Activated CD8-positive, alpha-beta T cell treated with anti-CD3 and anti-CD28 coated beads, Interleukin-2, amount 10 ng/mL, durations not matched to agents 7 days and 5 days (primary cell): ENCODE data around the gene HLA-DRB1. TPM values are rescaled to one million over a fixed set of nuclear protein-coding genes. Genes with fewer than 3 reads are reported as not detected.

Experiments
- ATAC-seq: fragments of 150-1000 bp; cut with Tn5 transposase; one replicate; pipeline ENCODE4 v1.10.0; 2021; ENCODE audit warnings: moderate library complexity
- CTCF ChIA-PET: fragments of 350-600 bp; sonication (Branson Sonifier 250); formaldehyde crosslinking; loops from one replicate; lab custom pipeline; 2021; ENCODE audit warnings: antibody characterized with exemption; lab: Charles Lee
- POLR2A ChIA-PET: fragments of 350-600 bp; sonication (Branson Sonifier 250); formaldehyde crosslinking; loops from one replicate; lab custom pipeline; 2021; ENCODE audit warnings: antibody characterized with exemption; lab: Charles Lee
- DNase-seq: peaks from one replicate; pipeline ENCODE4 v3.0.0-alpha.2; 2020
- H3K27ac Mint-ChIP-seq: one replicate; pipeline ENCODE4 v1.8.0; 2021; ENCODE audit warnings: mild to moderate bottlenecking, mixed read lengths
- H3K27me3 Mint-ChIP-seq: one replicate; pipeline ENCODE4 v1.8.0; 2021; ENCODE audit warnings: low read depth, mixed read lengths
- H3K36me3 Mint-ChIP-seq: one replicate; pipeline ENCODE4 v1.8.0; 2021; ENCODE audit warnings: low read depth, mixed read lengths
- H3K4me1 Mint-ChIP-seq: one replicate; pipeline ENCODE4 v1.8.0; 2021; ENCODE audit warnings: low read depth, mixed read lengths
- H3K4me3 Mint-ChIP-seq: one replicate; pipeline ENCODE4 v1.8.0; 2021; ENCODE audit warnings: mild to moderate bottlenecking, mixed read lengths
- H3K9me3 Mint-ChIP-seq: one replicate; pipeline ENCODE4 v1.8.0; 2022; ENCODE audit warnings: mixed read lengths; ENCODE audit not compliant: insufficient read depth
- total RNA-seq, 2 experiments: library from RNA; stranded (reverse); gene quantifications; one replicate each; pipeline ENCODE4 v1.2.3, GENCODE V29; 2021

The HLA-DRB1 gene
- total RNA-seq, 2 experiments from 2014 or later, result 46.0 to 50.7 TPM

DNA sequence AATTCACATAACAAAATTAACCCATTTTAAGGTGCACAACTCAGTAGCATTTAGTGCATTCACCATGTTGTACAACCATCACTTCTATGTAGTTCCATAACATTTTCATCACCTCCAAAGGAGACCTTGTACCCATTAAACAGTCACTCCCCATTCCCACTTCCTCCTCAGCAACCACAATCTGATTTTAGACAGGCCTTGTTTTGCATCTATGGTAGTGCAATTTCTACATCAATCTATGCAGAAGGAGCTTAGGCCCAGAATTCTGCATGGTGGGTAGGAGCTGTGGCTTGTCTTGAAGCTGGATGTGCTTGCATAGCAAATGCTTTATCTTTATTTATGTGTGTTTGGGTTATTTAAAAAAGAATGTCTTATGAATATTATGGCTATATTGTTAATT, 34.0 kb upstream of the HLA-DRB1 start:
- peak; percentile 37 for DNase-seq
- H3K27me3 Mint-ChIP-seq, result no peaks in the 10 kb centered on the region
- peaks cover 4% of the 10 kb centered on the region for H3K9me3 Mint-ChIP-seq
- peak; percentile 28 for ATAC-seq
- H3K4me3 Mint-ChIP-seq, result peak overlapping the region; percentile 47
- peaks cover 53% of the 10 kb centered on the region for H3K4me1 Mint-ChIP-seq
- peak overlapping the region; percentile 98 for H3K27ac Mint-ChIP-seq
- CTCF ChIA-PET, result interaction anchor here (0.7 to 2.7 kb wide), 8 partner anchors 9 to 244 kb away, joined by 3 to 24 read pairs (median 6); no protein-coding TSS in a partner anchor
- POLR2A ChIA-PET, result interaction anchor here (0.8 to 1.1 kb wide), 3 partner anchors 11 to 348 kb away, joined by 3 to 7 read pairs (median 3); no protein-coding TSS in a partner anchor
- H3K36me3 Mint-ChIP-seq, result peaks cover 15% of the 10 kb centered on the region

- ATAC-seq (peak; percentile 80), DNase-seq (peak; percentile 63)
- H3K27ac Mint-ChIP-seq, result peak overlapping the region; percentile 98
- peak overlapping the region; percentile 64 for H3K4me3 Mint-ChIP-seq
- peaks cover 11% of the 10 kb centered on the region for H3K9me3 Mint-ChIP-seq
- H3K36me3 Mint-ChIP-seq, result peaks cover 18% of the 10 kb centered on the region
- peaks cover 50% of the 10 kb centered on the region for H3K4me1 Mint-ChIP-seq
- CTCF ChIA-PET, result interaction anchor here (0.5 to 2.7 kb wide), 19 partner anchors 9 to 245 kb away, joined by 3 to 24 read pairs (median 5); partner anchors contain the start of gene HLA-DQB1
- no peaks in the 10 kb centered on the region for H3K27me3 Mint-ChIP-seq
- POLR2A ChIA-PET, result interaction anchor here (0.7 to 1.1 kb wide), 4 partner anchors 13 to 349 kb away, joined by 3 to 7 read pairs (median 4); partner anchors contain the start of gene TAP2
These were observed 33.1 kb upstream of the HLA-DRB1 start for GRCh38 chr6:32622545-32623401.

GRCh38 chr6:32621372-32621771, 31.7 kb upstream of the HLA-DRB1 start:
- ATAC-seq, result no peak
- Mint-ChIP-seq H3K36me3 (peaks cover 21% of the 10 kb centered on the region), H3K27me3 (no peaks in the 10 kb centered on the region), H3K4me1 (peaks cover 46% of the 10 kb centered on the region), H3K9me3 (peaks cover 15% of the 10 kb centered on the region), H3K27ac (no peak overlapping the region), H3K4me3 (no peak overlapping the region)
- ChIA-PET POLR2A (no interaction called here), CTCF (interaction anchor here (1.0 to 2.7 kb wide), 9 partner anchors 11 to 247 kb away, joined by 3 to 24 read pairs (median 6); partner anchors contain the start of gene HLA-DQB1)
- no peak for DNase-seq

DNA sequence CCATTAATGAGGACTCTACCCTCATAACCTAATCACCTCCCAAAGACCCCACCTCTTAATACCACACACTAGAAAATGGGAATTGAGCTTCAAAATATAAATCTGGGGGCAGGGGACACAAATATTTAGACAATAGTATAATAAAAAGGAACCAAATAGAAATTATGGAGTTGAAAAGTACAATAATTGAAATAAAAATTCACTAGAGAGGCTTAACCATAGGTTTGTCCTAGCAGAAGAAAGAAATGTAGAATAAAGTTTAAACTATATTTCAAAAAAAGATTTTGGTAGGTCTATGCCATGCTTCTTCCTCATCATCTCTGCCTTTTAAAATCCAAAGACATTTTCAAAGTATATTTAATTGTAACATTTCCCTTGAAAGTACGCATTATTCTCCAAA, 28.1 kb upstream of the HLA-DRB1 start:
- Mint-ChIP-seq H3K4me1 (peaks cover 25% of the 10 kb centered on the region), H3K27ac (no peak overlapping the region), H3K9me3 (peaks cover 20% of the 10 kb centered on the region), H3K27me3 (peaks cover 3% of the 10 kb centered on the region), H3K4me3 (no peak overlapping the region), H3K36me3 (peaks cover 22% of the 10 kb centered on the region)
- no peak for DNase-seq
- no peak for ATAC-seq
- CTCF ChIA-PET, result no interaction called here
- POLR2A ChIA-PET, result no interaction called here

GRCh38 chr6:32615885-32616532, 26.4 kb upstream of the HLA-DRB1 start:
- Mint-ChIP-seq H3K36me3 (peaks cover 18% of the 10 kb centered on the region), H3K27me3 (peaks cover 10% of the 10 kb centered on the region), H3K9me3 (peaks cover 20% of the 10 kb centered on the region), H3K4me3 (no peak overlapping the region), H3K27ac (no peak overlapping the region), H3K4me1 (peaks cover 10% of the 10 kb centered on the region)
- POLR2A ChIA-PET, result no interaction called here
- CTCF ChIA-PET, result interaction anchor here (1.2 kb wide), 1 partner anchor 203 kb away, joined by 3 read pairs; no protein-coding TSS in a partner anchor
- DNase-seq (no peak), ATAC-seq (no peak)

DNA sequence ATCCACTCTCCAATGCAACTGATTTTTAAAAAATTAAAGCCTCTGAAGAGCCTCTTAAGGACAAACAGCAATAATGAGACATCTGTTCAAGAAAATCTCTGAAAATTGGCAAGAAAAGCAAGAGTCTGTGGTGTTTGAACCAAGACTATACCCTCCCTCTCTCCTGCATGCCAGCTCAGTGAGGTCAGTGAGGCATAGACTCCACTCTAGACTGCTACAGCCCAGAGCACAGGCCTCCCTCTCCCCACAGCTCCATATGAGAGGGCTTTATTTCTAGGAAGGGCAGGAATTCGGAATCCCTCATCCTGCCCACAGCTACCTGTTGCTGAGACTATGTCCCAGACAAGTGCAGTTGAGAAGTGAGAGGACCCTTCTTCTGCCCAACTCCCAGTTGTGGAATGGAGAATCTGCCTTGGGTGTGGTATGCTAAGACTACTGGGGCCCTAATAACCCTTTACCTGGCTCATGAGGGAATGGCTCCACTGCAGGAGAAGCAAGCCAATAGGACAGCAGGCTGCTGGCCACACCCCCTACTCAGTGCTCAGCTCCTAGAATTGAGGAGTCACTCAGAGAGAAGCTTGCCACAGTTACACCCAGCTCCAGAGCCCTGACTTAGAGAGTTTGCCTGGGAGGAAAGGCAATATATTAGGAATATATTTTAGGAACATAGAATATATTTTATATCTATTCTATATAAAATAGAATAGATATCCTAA, 24.9 kb upstream of the HLA-DRB1 start:
- POLR2A ChIA-PET, result no interaction called here
- Mint-ChIP-seq H3K27ac (no peak overlapping the region), H3K36me3 (peaks cover 14% of the 10 kb centered on the region), H3K4me3 (no peak overlapping the region), H3K4me1 (peaks cover 6% of the 10 kb centered on the region), H3K9me3 (peaks cover 20% of the 10 kb centered on the region), H3K27me3 (peaks cover 10% of the 10 kb centered on the region)
- ATAC-seq (no peak), DNase-seq (no peak)
- CTCF ChIA-PET, result interaction anchor here (0.9 to 1.2 kb wide), 2 partner anchors 9 to 201 kb away, joined by 3 read pairs; no protein-coding TSS in a partner anchor

- H3K36me3 Mint-ChIP-seq, result peaks cover 11% of the 10 kb centered on the region
- ATAC-seq (no peak), DNase-seq (no peak)
- H3K4me3 Mint-ChIP-seq, result no peak overlapping the region
- ChIA-PET POLR2A (no interaction called here), CTCF (interaction anchor here (0.9 to 1.0 kb wide), 2 partner anchors 10 to 87 kb away, joined by 3 read pairs; no protein-coding TSS in a partner anchor)
- H3K4me1 Mint-ChIP-seq, result peaks cover 6% of the 10 kb centered on the region
- H3K27ac Mint-ChIP-seq, result no peak overlapping the region
- peaks cover 10% of the 10 kb centered on the region for H3K27me3 Mint-ChIP-seq
- H3K9me3 Mint-ChIP-seq, result peaks cover 16% of the 10 kb centered on the region
These were observed 23.8 kb upstream of the HLA-DRB1 start for GRCh38 chr6:32613475-32613874.

DNA sequence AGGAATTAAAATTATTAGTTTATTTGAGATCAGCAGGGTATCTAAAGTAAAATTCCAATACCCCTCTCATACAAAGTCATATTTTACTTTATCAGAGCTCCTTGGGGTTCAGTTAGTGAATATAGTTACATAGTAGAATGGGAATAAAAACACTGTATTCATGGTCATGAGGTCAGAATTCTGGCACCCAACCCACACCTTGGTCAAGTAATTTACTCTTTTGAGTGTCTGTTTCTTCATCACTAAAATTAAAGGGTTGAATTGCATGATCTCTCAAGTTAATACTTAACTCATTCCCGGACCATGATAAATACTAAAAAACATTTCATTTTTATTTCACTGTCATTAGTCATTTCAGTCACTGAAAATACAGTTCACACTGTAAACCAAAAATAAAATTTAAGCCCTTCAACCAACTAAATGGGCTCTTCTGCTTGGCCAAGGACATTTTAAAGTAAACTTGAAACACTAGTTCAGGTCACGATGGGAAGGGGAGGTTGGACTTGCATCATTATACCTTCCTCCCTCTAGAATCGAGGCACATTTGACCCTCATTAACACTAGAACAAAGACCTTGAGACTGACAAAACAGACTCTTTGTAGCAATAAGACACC, 21.1 kb upstream of the HLA-DRB1 start:
- Mint-ChIP-seq H3K4me1 (peaks cover 1% of the 10 kb centered on the region), H3K27me3 (peaks cover 20% of the 10 kb centered on the region), H3K36me3 (peaks cover 4% of the 10 kb centered on the region), H3K9me3 (peaks cover 5% of the 10 kb centered on the region), H3K27ac (no peak overlapping the region), H3K4me3 (no peak overlapping the region)
- ATAC-seq (no peak), DNase-seq (no peak)
- ChIA-PET POLR2A (no interaction called here), CTCF (no interaction called here)

DNA sequence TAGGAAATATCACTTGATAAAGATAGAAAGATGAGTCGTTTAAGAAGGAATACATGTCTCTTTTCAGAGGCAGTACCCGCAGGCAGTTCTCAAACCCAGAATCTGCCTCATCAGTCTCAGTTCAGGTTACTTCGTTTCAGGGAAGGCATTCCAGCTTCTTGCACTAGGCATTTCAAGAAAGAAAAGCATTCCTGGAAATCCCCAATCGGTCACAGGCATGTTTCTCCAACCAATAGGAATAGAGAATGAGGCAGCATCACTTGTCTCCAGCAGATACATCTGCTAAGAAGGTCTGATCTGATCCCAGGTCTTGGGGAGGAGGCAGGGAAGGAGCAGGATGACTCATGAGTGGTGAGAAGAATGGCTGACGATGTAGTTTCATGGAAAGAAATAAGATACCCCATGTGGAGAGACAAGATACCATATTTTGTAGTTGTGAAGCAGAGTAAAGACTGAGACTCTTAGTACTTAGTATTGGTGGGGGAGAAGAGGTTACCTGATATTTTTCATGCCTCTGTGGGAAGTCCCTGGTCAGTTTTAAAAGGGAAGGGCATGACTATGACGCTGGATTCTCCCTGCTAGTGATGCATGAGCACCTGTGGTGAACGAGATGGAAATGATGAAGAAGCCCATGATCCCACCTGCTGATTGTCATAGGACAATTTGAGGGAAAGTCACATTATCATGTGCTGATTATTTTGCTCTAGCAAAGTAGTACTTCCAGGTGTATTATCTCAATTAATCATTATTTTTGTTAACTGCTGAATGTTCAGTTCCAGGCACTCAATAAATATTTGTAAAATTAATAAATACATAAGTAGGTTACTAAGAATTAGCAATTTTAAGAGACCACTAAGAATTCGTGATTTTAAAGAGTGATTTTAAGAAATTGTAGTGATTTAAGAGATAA, 20.3 kb upstream of the HLA-DRB1 start:
- no peak overlapping the region for H3K4me3 Mint-ChIP-seq
- peaks cover 20% of the 10 kb centered on the region for H3K27me3 Mint-ChIP-seq
- H3K9me3 Mint-ChIP-seq, result no peaks in the 10 kb centered on the region
- H3K4me1 Mint-ChIP-seq, result no peaks in the 10 kb centered on the region
- peak; percentile 99 for ATAC-seq
- H3K36me3 Mint-ChIP-seq, result no peaks in the 10 kb centered on the region
- peak; percentile 64 for DNase-seq
- no peak overlapping the region for H3K27ac Mint-ChIP-seq
- ChIA-PET CTCF (interaction anchor here (1.0 to 1.8 kb wide), 4 partner anchors 12 to 90 kb away, joined by 3 to 5 read pairs (median 4); no protein-coding TSS in a partner anchor), POLR2A (interaction anchor here (0.6 to 0.8 kb wide), 3 partner anchors 12 to 874 kb away, joined by 3 to 4 read pairs (median 3); partner anchors contain the start of gene CLIC1)

DNA sequence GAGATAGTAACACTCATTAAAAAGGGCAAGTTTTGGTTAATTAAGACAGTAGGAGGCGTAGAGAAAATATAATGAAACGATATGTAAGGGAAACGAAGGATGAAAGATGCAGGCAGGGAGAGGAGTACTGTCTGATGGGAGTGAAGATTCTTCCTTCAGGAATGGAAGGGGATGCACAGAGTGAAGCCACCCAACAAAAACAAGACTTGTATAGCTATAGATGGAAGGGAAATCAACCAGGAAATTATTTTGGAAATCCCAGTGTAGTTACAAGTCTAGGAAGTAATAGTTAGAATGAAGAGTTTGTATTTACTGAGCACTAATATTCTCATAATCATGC, 19.7 kb upstream of the HLA-DRB1 start:
- H3K4me3 Mint-ChIP-seq, result no peak overlapping the region

More for the DNA sequence above, 19.7 kb upstream of the HLA-DRB1 start:
- ChIA-PET POLR2A (interaction anchor here (0.6 to 0.8 kb wide), 3 partner anchors 13 to 873 kb away, joined by 3 to 4 read pairs (median 3); partner anchors contain the start of gene CLIC1), CTCF (interaction anchor here (1.0 to 1.8 kb wide), 4 partner anchors 13 to 91 kb away, joined by 3 to 5 read pairs (median 4); no protein-coding TSS in a partner anchor)
- ATAC-seq (no peak), DNase-seq (no peak)
- Mint-ChIP-seq H3K27me3 (peaks cover 20% of the 10 kb centered on the region), H3K9me3 (no peaks in the 10 kb centered on the region), H3K36me3 (no peaks in the 10 kb centered on the region), H3K4me1 (peaks cover 5% of the 10 kb centered on the region), H3K27ac (no peak overlapping the region)
